Measurements from ENCODE around the gene PARVB.

The PARVB gene

GRCh38 chr22:44144046-44144569 is 120.0 kb downstream of the PARVB start:
- no peaks in the 10 kb centered on the region for H3K4me1 ChIP-seq (ENCODE audit: insufficient read depth, low read length, severe bottlenecking)

GRCh38 chr22:44145544-44145943 is 121.4 kb downstream of the PARVB start:
- Histone ChIP-seq H3K27ac (ENCODE audit: low read depth, low read length, poor library complexity, severe bottlenecking) (no peak overlapping the region), H3K9ac (ENCODE audit: low read length) (no peak overlapping the region), H3K9me2 (ENCODE audit: low read depth, low read length) (no peaks in the 10 kb centered on the region), H3K27me3 (ENCODE audit: insufficient read depth, low read length) (no peaks in the 10 kb centered on the region), H4K20me1 (ENCODE audit: insufficient read depth, low read length) (no peaks in the 10 kb centered on the region), H3K9me3 (ENCODE audit: low read length) (no peaks in the 10 kb centered on the region), H3F3A (ENCODE audit: insufficient read depth, low read length) (no peaks in the 10 kb centered on the region), H2AFZ (ENCODE audit: low read length) (no peak overlapping the region), H3K36me3 (ENCODE audit: insufficient read depth, low read length) (peaks cover 10% of the 10 kb centered on the region; the same call in 1 of the 2 replicates), H3K4me1 (ENCODE audit: insufficient read depth, low read length, severe bottlenecking) (no peaks in the 10 kb centered on the region), H3K4me2 (ENCODE audit: low read length) (no peak overlapping the region), H3K4me3 (ENCODE audit: low read depth, low read length, poor library complexity, severe bottlenecking) (no peak overlapping the region), H3K79me2 (ENCODE audit: insufficient read depth, low read length) (no peaks in the 10 kb centered on the region)
- TF ChIP-seq, protein P1, sequence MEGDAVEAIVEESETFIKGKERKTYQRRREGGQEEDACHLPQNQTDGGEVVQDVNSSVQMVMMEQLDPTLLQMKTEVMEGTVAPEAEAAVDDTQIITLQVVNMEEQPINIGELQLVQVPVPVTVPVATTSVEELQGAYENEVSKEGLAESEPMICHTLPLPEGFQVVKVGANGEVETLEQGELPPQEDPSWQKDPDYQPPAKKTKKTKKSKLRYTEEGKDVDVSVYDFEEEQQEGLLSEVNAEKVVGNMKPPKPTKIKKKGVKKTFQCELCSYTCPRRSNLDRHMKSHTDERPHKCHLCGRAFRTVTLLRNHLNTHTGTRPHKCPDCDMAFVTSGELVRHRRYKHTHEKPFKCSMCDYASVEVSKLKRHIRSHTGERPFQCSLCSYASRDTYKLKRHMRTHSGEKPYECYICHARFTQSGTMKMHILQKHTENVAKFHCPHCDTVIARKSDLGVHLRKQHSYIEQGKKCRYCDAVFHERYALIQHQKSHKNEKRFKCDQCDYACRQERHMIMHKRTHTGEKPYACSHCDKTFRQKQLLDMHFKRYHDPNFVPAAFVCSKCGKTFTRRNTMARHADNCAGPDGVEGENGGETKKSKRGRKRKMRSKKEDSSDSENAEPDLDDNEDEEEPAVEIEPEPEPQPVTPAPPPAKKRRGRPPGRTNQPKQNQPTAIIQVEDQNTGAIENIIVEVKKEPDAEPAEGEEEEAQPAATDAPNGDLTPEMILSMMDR (IDR thresholded peaks at IDR 0.05; ENCODE audit: low read length): no peak
- TF ChIP-seq EZH2 (IDR thresholded peaks at IDR 0.05; ENCODE audit: borderline replicate concordance, low read length): no peak

More at GRCh38 chr22:44144046-44144569, 120.0 kb downstream of the PARVB start:
- Histone ChIP-seq H3K4me2 (ENCODE audit: low read length) (no peak overlapping the region), H3F3A (ENCODE audit: insufficient read depth, low read length) (no peaks in the 10 kb centered on the region), H3K9me3 (ENCODE audit: low read length) (no peaks in the 10 kb centered on the region), H4K20me1 (ENCODE audit: insufficient read depth, low read length) (no peaks in the 10 kb centered on the region), H3K27me3 (ENCODE audit: insufficient read depth, low read length) (no peaks in the 10 kb centered on the region), H3K4me3 (ENCODE audit: low read depth, low read length, poor library complexity, severe bottlenecking) (no peak overlapping the region), H3K79me2 (ENCODE audit: insufficient read depth, low read length) (no peaks in the 10 kb centered on the region), H3K36me3 (ENCODE audit: insufficient read depth, low read length) (peaks cover 9% of the 10 kb centered on the region), H3K9ac (ENCODE audit: low read length) (no peak overlapping the region), H2AFZ (ENCODE audit: low read length) (no peak overlapping the region), H3K9me2 (ENCODE audit: low read depth, low read length) (no peaks in the 10 kb centered on the region), H3K27ac (ENCODE audit: low read depth, low read length, poor library complexity, severe bottlenecking) (no peak overlapping the region)
- TF ChIP-seq, protein P1 (IDR thresholded peaks at IDR 0.05; ENCODE audit: low read length): no peak
- no peak for TF ChIP-seq EZH2 (IDR thresholded peaks at IDR 0.05; ENCODE audit: borderline replicate concordance, low read length)

- no peak for TF ChIP-seq EZH2 (IDR thresholded peaks at IDR 0.05; ENCODE audit: borderline replicate concordance, low read length)
- TF ChIP-seq, protein P1 (IDR thresholded peaks at IDR 0.05; ENCODE audit: low read length): no peak
- H4K20me1 ChIP-seq (ENCODE audit: insufficient read depth, low read length): no peaks in the 10 kb centered on the region
- peaks cover 13% of the 10 kb centered on the region; the same call in 1 of the 2 replicates for H3K36me3 ChIP-seq (ENCODE audit: insufficient read depth, low read length)
- H3K9ac ChIP-seq (ENCODE audit: low read length): no peak overlapping the region
- H3K27ac ChIP-seq (ENCODE audit: low read depth, low read length, poor library complexity, severe bottlenecking): no peak overlapping the region
- H3K4me2 ChIP-seq (ENCODE audit: low read length): no peak overlapping the region
- H3K4me1 ChIP-seq (ENCODE audit: insufficient read depth, low read length, severe bottlenecking): no peaks in the 10 kb centered on the region
- no peaks in the 10 kb centered on the region for H3K9me2 ChIP-seq (ENCODE audit: low read depth, low read length)
- H2AFZ ChIP-seq (ENCODE audit: low read length): no peak overlapping the region
- H3K27me3 ChIP-seq (ENCODE audit: insufficient read depth, low read length): no peaks in the 10 kb centered on the region
- H3K4me3 ChIP-seq (ENCODE audit: low read depth, low read length, poor library complexity, severe bottlenecking): no peak overlapping the region
- no peaks in the 10 kb centered on the region for H3K9me3 ChIP-seq (ENCODE audit: low read length)
- no peaks in the 10 kb centered on the region for H3F3A ChIP-seq (ENCODE audit: insufficient read depth, low read length)
- no peaks in the 10 kb centered on the region for H3K79me2 ChIP-seq (ENCODE audit: insufficient read depth, low read length)
These were observed 122.2 kb downstream of the PARVB start for GRCh38 chr22:44146088-44146861.

All from OCI-LY1 (cell line).